Muscle of leg (tissue), 11 donors: ENCODE data around the gene SFSWAP. TPM values are rescaled to one million over a fixed set of nuclear protein-coding genes. Genes with fewer than 3 reads are reported as not detected.

Experiments used
- DNase-seq: peaks from one replicate; pipeline ENCODE4 v3.0.0; 2013
- H3K27ac ChIP-seq: one replicate; pipeline ENCODE4 v1.5.1; 2013; ENCODE audit warnings: mild to moderate bottlenecking, low read length, control low read depth
- H3K27me3 ChIP-seq: one replicate; pipeline ENCODE4 v1.6.1; 2013; ENCODE audit warnings: low read length; ENCODE audit not compliant: control insufficient read depth, insufficient read depth
- H3K36me3 ChIP-seq: one replicate; pipeline ENCODE4 v1.6.1; 2013; ENCODE audit warnings: low read length; ENCODE audit not compliant: control insufficient read depth, insufficient read depth
- H3K4me1 ChIP-seq: one replicate; pipeline ENCODE4 v1.6.1; 2013; ENCODE audit warnings: low read length; ENCODE audit not compliant: control insufficient read depth, insufficient read depth
- H3K4me3 ChIP-seq: one replicate; pipeline ENCODE4 v1.5.1; 2013; ENCODE audit warnings: low read length, control low read depth
- H3K9me3 ChIP-seq: replicated peaks from 2 replicates; pipeline ENCODE4 v1.6.1; 2013; ENCODE audit warnings: low read depth, low read length; ENCODE audit not compliant: control insufficient read depth
- WGBS: methylation state at CpG from one replicate; pipeline ENCODE4 v1.1.5; 2013; ENCODE audit warnings: missing lambda C conversion rate; ENCODE audit not compliant: insufficient coverage; 5-methylcytosine and 5-hydroxymethylcytosine counted together
- polyA plus RNA-seq, 8 donors: library from polyadenylated mRNA; unstranded; fragments of 120-200 nt; gene quantifications; one replicate each; pipeline versions ENCODE4 v1.2.1 to v1.2.3, GENCODE V29; 2013; ENCODE audit warnings: inconsistent platforms in 1 of 8, low replicate concordance in 1 of 8; ENCODE audit not compliant: insufficient read length in 8 of 8, insufficient read depth in 1 of 8
- total RNA-seq: library from RNA; stranded (reverse); fragments of 120-200 nt; gene quantifications from one replicate; pipeline ENCODE4 v1.2.4, GENCODE V29; 2013

Gene SFSWAP
- total and polyA plus RNA-seq, 9 donors: 24.6 to 33.6 (median 29.9) TPM

GRCh38 chr12:131795064-131795463, 84.2 kb downstream of the SFSWAP start:
- Histone ChIP-seq H3K27me3 (no peaks in the 10 kb centered on the region), H3K4me1 (no peaks in the 10 kb centered on the region), H3K4me3 (no peak overlapping the region), H3K36me3 (peaks cover 75% of the 10 kb centered on the region), H3K9me3 (no peaks in the 10 kb centered on the region), H3K27ac (no peak overlapping the region)
- 83% methylated on average over 12 of the region's 14 CpGs for WGBS
- DNase-seq: no peak

- Histone ChIP-seq H3K4me3 (no peak overlapping the region), H3K27ac (no peak overlapping the region), H3K4me1 (no peaks in the 10 kb centered on the region), H3K36me3 (peaks cover 75% of the 10 kb centered on the region), H3K9me3 (no peaks in the 10 kb centered on the region), H3K27me3 (no peaks in the 10 kb centered on the region)
- 61% methylated on average over 9 of the region's 15 CpGs for WGBS
- no peak for DNase-seq
Measured at GRCh38 chr12:131795690-131796410, 85.0 kb downstream of the SFSWAP start.

- Histone ChIP-seq H3K9me3 (no peaks in the 10 kb centered on the region), H3K27me3 (no peaks in the 10 kb centered on the region), H3K4me3 (no peak overlapping the region), H3K4me1 (no peaks in the 10 kb centered on the region), H3K27ac (no peak overlapping the region), H3K36me3 (peaks cover 75% of the 10 kb centered on the region)
- WGBS: 95% methylated on average over 6 of the region's 6 CpGs
- no peak for DNase-seq
Measured at GRCh38 chr12:131796411-131796736, 85.5 kb downstream of the SFSWAP start.

- H3K27me3 ChIP-seq: no peaks in the 10 kb centered on the region
- peaks cover 74% of the 10 kb centered on the region for H3K36me3 ChIP-seq
- DNase-seq: no peak
- H3K27ac ChIP-seq: no peak overlapping the region
- no peak overlapping the region for H3K4me3 ChIP-seq
- no peaks in the 10 kb centered on the region for H3K9me3 ChIP-seq
- H3K4me1 ChIP-seq: no peaks in the 10 kb centered on the region
- WGBS: 80% methylated on average over 23 of the region's 28 CpGs
Measured at GRCh38 chr12:131796754-131797587, 86.1 kb downstream of the SFSWAP start.

GRCh38 chr12:131797588-131797934, 86.7 kb downstream of the SFSWAP start:
- WGBS: 85% methylated on average over 10 of the region's 10 CpGs
- H3K4me1 ChIP-seq: no peaks in the 10 kb centered on the region
- H3K4me3 ChIP-seq: no peak overlapping the region
- no peaks in the 10 kb centered on the region for H3K9me3 ChIP-seq
- H3K36me3 ChIP-seq: peaks cover 78% of the 10 kb centered on the region
- no peak overlapping the region for H3K27ac ChIP-seq
- no peaks in the 10 kb centered on the region for H3K27me3 ChIP-seq
- no peak for DNase-seq

- Histone ChIP-seq H3K9me3 (no peaks in the 10 kb centered on the region), H3K27ac (no peak overlapping the region), H3K36me3 (peaks cover 68% of the 10 kb centered on the region), H3K4me3 (no peak overlapping the region), H3K4me1 (no peaks in the 10 kb centered on the region), H3K27me3 (no peaks in the 10 kb centered on the region)
- no peak for DNase-seq
- 88% methylated on average over 18 of the region's 21 CpGs for WGBS
Measured at GRCh38 chr12:131799195-131799594, 88.3 kb downstream of the SFSWAP start.

- no peaks in the 10 kb centered on the region for H3K27me3 ChIP-seq
- peaks cover 61% of the 10 kb centered on the region for H3K36me3 ChIP-seq
- H3K4me3 ChIP-seq: no peak overlapping the region
- no peak overlapping the region for H3K27ac ChIP-seq
- no peaks in the 10 kb centered on the region for H3K4me1 ChIP-seq
- 85% methylated on average over 18 of the region's 29 CpGs for WGBS
- no peaks in the 10 kb centered on the region for H3K9me3 ChIP-seq
- DNase-seq: no peak
Measured at GRCh38 chr12:131799828-131800593, 89.1 kb downstream of the SFSWAP start.

GRCh38 chr12:131800594-131801135, 89.8 kb downstream of the SFSWAP start:
- no peaks in the 10 kb centered on the region for H3K4me1 ChIP-seq
- no peak for DNase-seq
- no peak overlapping the region for H3K27ac ChIP-seq
- no peaks in the 10 kb centered on the region for H3K27me3 ChIP-seq
- H3K4me3 ChIP-seq: no peak overlapping the region
- no peaks in the 10 kb centered on the region for H3K9me3 ChIP-seq
- 80% methylated on average over 15 of the region's 20 CpGs for whole genome bisulfite sequencing
- peaks cover 56% of the 10 kb centered on the region for H3K36me3 ChIP-seq

- WGBS: 67% methylated on average over 17 of the region's 35 CpGs
- Histone ChIP-seq H3K36me3 (peaks cover 52% of the 10 kb centered on the region), H3K27ac (no peak overlapping the region), H3K27me3 (no peaks in the 10 kb centered on the region), H3K9me3 (no peaks in the 10 kb centered on the region), H3K4me3 (no peak overlapping the region), H3K4me1 (no peaks in the 10 kb centered on the region)
- DNase-seq: no peak
Measured at GRCh38 chr12:131801254-131801866, 90.5 kb downstream of the SFSWAP start.
